NT2/D1 (cell line): ENCODE data around the gene C20orf202.

Experiments
- DNase-seq: peaks from one replicate; pipeline ENCODE4 v3.0.0-alpha.2; 2011; ENCODE audit warnings: low read depth, low spot score
- H3K27me3 ChIP-seq: 2 replicates; pipeline ENCODE4 v1.6.0; 2011; ENCODE audit warnings: mild to moderate bottlenecking; ENCODE audit not compliant: insufficient read length, insufficient read depth
- H3K36me3 ChIP-seq: 2 replicates; pipeline ENCODE4 v1.6.1; 2011; ENCODE audit warnings: mild to moderate bottlenecking, low read length, mixed read lengths; ENCODE audit not compliant: insufficient read depth, insufficient read length
- H3K4me1 ChIP-seq: 2 replicates; pipeline ENCODE4 v1.5.1; 2011; ENCODE audit not compliant: insufficient read depth, insufficient read length
- H3K4me3 ChIP-seq: 2 replicates; pipeline ENCODE4 v1.5.1; 2011; ENCODE audit warnings: low read depth; ENCODE audit not compliant: insufficient read length
- H3K9ac ChIP-seq: 2 replicates; pipeline ENCODE4 v1.6.0; 2011; ENCODE audit warnings: low read depth; ENCODE audit not compliant: insufficient read length
- H3K9me3 ChIP-seq: 2 replicates; pipeline ENCODE4 v1.5.1; 2011; ENCODE audit warnings: mild to moderate bottlenecking, low read length; ENCODE audit not compliant: insufficient read depth
- SUZ12 ChIP-seq: IDR thresholded peaks from 2 replicates; pipeline ENCODE4 v1.6.1; 2011; ENCODE audit not compliant: insufficient read length, insufficient read depth; ENCODE audit errors: extremely low read depth
- YY1 ChIP-seq: IDR thresholded peaks from 2 replicates; pipeline ENCODE4 v1.6.1; 2011; ENCODE audit not compliant: insufficient read length, insufficient read depth
- ZNF274 ChIP-seq: IDR thresholded peaks from 2 replicates; pipeline ENCODE4 v1.6.1; 2011; ENCODE audit warnings: mild to moderate bottlenecking, low read depth, low read length

The C20orf202 gene

GRCh38 chr20:1224205-1224890 is 21.1 kb downstream of the C20orf202 start:
- TF ChIP-seq SUZ12 = no peak
- TF ChIP-seq YY1 = no peak
- no peak for TF ChIP-seq ZNF274
- Histone ChIP-seq H3K4me1 (no peaks in the 10 kb centered on the region), H3K9ac (no peak overlapping the region), H3K36me3 (no peaks in the 10 kb centered on the region), H3K27me3 (peaks cover 34% of the 10 kb centered on the region), H3K4me3 (no peak overlapping the region), H3K9me3 (no peaks in the 10 kb centered on the region)
- no peak for DNase-seq

- DNase-seq = peak; percentile 63
- no peaks in the 10 kb centered on the region for H3K9me3 ChIP-seq
- H3K36me3 ChIP-seq = no peaks in the 10 kb centered on the region
- peaks cover 34% of the 10 kb centered on the region for H3K27me3 ChIP-seq
- H3K4me1 ChIP-seq = no peaks in the 10 kb centered on the region
- peak overlapping the region; percentile 58 for H3K4me3 ChIP-seq
- peak overlapping the region; percentile 70 for H3K9ac ChIP-seq
- TF ChIP-seq YY1 = no peak
- TF ChIP-seq SUZ12 = no peak
- TF ChIP-seq ZNF274 = no peak
Observed at GRCh38 chr20:1225263-1225782, 22.1 kb downstream of the C20orf202 start.

- H3K4me3 ChIP-seq = peak within 1 kb of the TSS; percentile 58
- no peaks in the 10 kb centered on the region for H3K4me1 ChIP-seq
- peaks cover 34% of the 10 kb centered on the region for H3K27me3 ChIP-seq
- DNase-seq = peak; percentile 66
- no peaks in the 10 kb centered on the region for H3K9me3 ChIP-seq
- peak within 1 kb of the TSS; percentile 72 for H3K9ac ChIP-seq
- TF ChIP-seq YY1 (no peak), ZNF274 (no peak)
- no peaks in the 10 kb centered on the region for H3K36me3 ChIP-seq
Observed at GRCh38 chr20:1225783-1226654, 22.8 kb downstream of the C20orf202 start, which contains the start of gene RAD21L1. Gene RAD21L1 (plus strand): TSS chr20:1226044. CDS start chr20:1228454, 2,410 bp downstream.

- no peaks in the 10 kb centered on the region for H3K36me3 ChIP-seq
- no peaks in the 10 kb centered on the region for H3K4me1 ChIP-seq
- no peak for DNase-seq
- TF ChIP-seq ZNF274 (no peak), YY1 (no peak), SUZ12 (no peak)
- no peak overlapping the region for H3K9ac ChIP-seq
- no peaks in the 10 kb centered on the region for H3K9me3 ChIP-seq
- peaks cover 29% of the 10 kb centered on the region for H3K27me3 ChIP-seq
- H3K4me3 ChIP-seq = no peak overlapping the region
Observed at GRCh38 chr20:1229541-1229940, 26.3 kb downstream of the C20orf202 start.

GRCh38 chr20:1232286-1233111 is 29.2 kb downstream of the C20orf202 start:
- Histone ChIP-seq H3K4me1 (no peaks in the 10 kb centered on the region), H3K27me3 (peaks cover 16% of the 10 kb centered on the region), H3K9me3 (no peaks in the 10 kb centered on the region), H3K4me3 (no peak overlapping the region), H3K9ac (no peak overlapping the region), H3K36me3 (no peaks in the 10 kb centered on the region)
- TF ChIP-seq YY1 (no peak), ZNF274 (no peak), SUZ12 (no peak)
- DNase-seq = no peak

- no peak overlapping the region for H3K9ac ChIP-seq
- H3K4me3 ChIP-seq = no peak overlapping the region
- TF ChIP-seq ZNF274 (no peak), SUZ12 (no peak), YY1 (no peak)
- no peaks in the 10 kb centered on the region for H3K9me3 ChIP-seq
- H3K4me1 ChIP-seq = no peaks in the 10 kb centered on the region
- DNase-seq = no peak
- H3K27me3 ChIP-seq = no peaks in the 10 kb centered on the region
- no peaks in the 10 kb centered on the region for H3K36me3 ChIP-seq
Observed at GRCh38 chr20:1240549-1240948, 37.3 kb downstream of the C20orf202 start.
